Right lobe of liver (tissue), 6 donors: ENCODE data around the gene SLC17A8. TPM values are rescaled to one million over a fixed set of nuclear protein-coding genes. Genes with fewer than 3 reads are reported as not detected.
A peak's percentile ranks its signal among the peaks of the same experiment; 100 is the strongest.
"Not testable (repeated sequence)": the region's sequence is repeated elsewhere in the genome, so short reads cannot be mapped to it uniquely, and the experiment has no call there.

Source experiments
- ATAC-seq, 4 donors: fragments of 200-7000 bp; cut with Tn5 transposase; one replicate each; pipeline ENCODE4 v1.9.1; 2020; ENCODE audit warnings: mild to moderate bottlenecking in 4 of 4, moderate library complexity in 4 of 4
- DNase-seq, 3 donors: peaks; one replicate each; pipeline ENCODE4 v3.0.0-alpha.2; 2020
- H3K27ac ChIP-seq, 3 donors: fragments of 200-600 bp; one replicate each; pipeline ENCODE4 v1.8.0; 2022
- H3K27me3 ChIP-seq, 2 donors: fragments of 200-600 bp; one replicate each; pipeline ENCODE4 v1.8.0; 2022
- H3K36me3 ChIP-seq, 4 donors: fragments of 200-600 bp; sonication (generic) in 1 of 4; one replicate each; pipeline versions ENCODE4 v1.5.1 to v1.8.0; 2017 to 2022; ENCODE audit warnings: control low read depth in 1 of 4
- H3K4me1 ChIP-seq, 4 donors: fragments of 200-600 bp; sonication (generic) in 1 of 4; one replicate each; pipeline versions ENCODE4 v1.5.1 to v1.8.0; 2017 to 2022; ENCODE audit warnings: control low read depth in 1 of 4
- H3K4me3 ChIP-seq, 3 donors: fragments of 200-600 bp; one replicate each; pipeline ENCODE4 v1.8.0; 2022
- H3K9me3 ChIP-seq, 4 donors: fragments of 200-600 bp; sonication (generic) in 1 of 4; one replicate each; pipeline versions ENCODE4 v1.5.1 to v1.8.0; 2017 to 2022; ENCODE audit warnings: control low read depth in 1 of 4
- CTCF ChIP-seq, 4 donors: fragments of 200-600 bp in 3 of 4; fragments of 450-650 bp in 1 of 4; IDR thresholded peaks; one replicate each; pipeline versions ENCODE4 v1.5.1 to v1.8.0; 2016 to 2022; ENCODE audit warnings: antibody characterized with exemption in 4 of 4, mild to moderate bottlenecking in 2 of 4
- POLR2A ChIP-seq: fragments of 450-650 bp; IDR thresholded peaks from one replicate; pipeline ENCODE4 v1.6.1; 2017; ENCODE audit warnings: antibody characterized with exemption, mild to moderate bottlenecking
- WGBS: methylation state at CpG from one replicate; pipeline ENCODE4 v1.1.6; 2018; ENCODE audit warnings: low coverage, low lambda C conversion rate; ENCODE audit not compliant: insufficient coverage; ENCODE audit errors: missing lambda C conversion rate; 5-methylcytosine and 5-hydroxymethylcytosine counted together
- intact Hi-C, 2 donors: fragments of 100-400 bp; cut with DNase I; formaldehyde crosslinking; loops; one replicate each; pipeline versions ENCODE4 v1.11.2 to v1.14.1; 2022
- total RNA-seq, 6 experiments: library from RNA; depleted of rRNA in 2 of 6; stranded (reverse); fragments of >200 nt in 2 of 6; fragmentation: NEBNext Ultra II Directional in 3 of 6; extraction: Animal tissue kit (Norgen Biotek cat#: 25700) in 3 of 6; gene quantifications; one replicate each; pipeline versions ENCODE4 v1.1.0 to v1.2.4, GENCODE V29; 2016 to 2023
- donor health status: DM: no; HTN: yes; CAD: no.
- donor health status: DM: no; HTN: no; CAD: no.
- donor health status: DM: no; HTN: no; CAD: no.
- donor health status: DM: no; HTN: yes; CAD: no.
- donor health status: DM: no; HTN: yes; CAD: no.

SLC17A8 gene
- total RNA-seq, 6 experiments from 2014 or later: 0.06 to 0.51 (median 0.23) TPM

GRCh38 chr12:100337727-100338126 is 19.1 kb upstream of the SLC17A8 start:
- H3K27ac ChIP-seq: peak overlapping the region in 2 of 3 donors; percentile 47 to 54
- H3K9me3 ChIP-seq: no peaks in the 10 kb centered on the region
- no peak overlapping the region for H3K4me3 ChIP-seq
- peak; percentile 96 to 99 (median 98) for ATAC-seq
- peaks cover 0 to 16% (median 4%) of the 10 kb centered on the region in 4 donors for H3K36me3 ChIP-seq
- peak in 1 of 3 donors; percentile 70 for DNase-seq
- no peak for TF ChIP-seq CTCF (IDR thresholded peaks at IDR 0.05)
- no peak for TF ChIP-seq POLR2A
- peaks cover 0 to 17% (median 0%) of the 10 kb centered on the region in 4 donors for H3K4me1 ChIP-seq
- H3K27me3 ChIP-seq: no peaks in the 10 kb centered on the region
- intact Hi-C loops: no loop called here

GRCh38 chr12:100339071-100339470 is 17.8 kb upstream of the SLC17A8 start:
- Histone ChIP-seq H3K36me3 (peaks cover 0 to 8% (median 4%) of the 10 kb centered on the region in 4 donors), H3K4me1 (peaks cover 0 to 17% (median 0%) of the 10 kb centered on the region in 4 donors), H3K9me3 (no peaks in the 10 kb centered on the region), H3K4me3 (no peak overlapping the region), H3K27ac (no peak overlapping the region), H3K27me3 (no peaks in the 10 kb centered on the region)
- intact Hi-C loops: no loop called here
- ATAC-seq (no peak), DNase-seq (no peak)
- TF ChIP-seq CTCF (IDR thresholded peaks at IDR 0.05) (no peak), POLR2A (no peak)

GRCh38 chr12:100342897-100343296 is 14.0 kb upstream of the SLC17A8 start:
- intact Hi-C loops, H3K4me3 ChIP-seq, H3K9me3 ChIP-seq, H3K36me3 ChIP-seq, H3K27ac ChIP-seq, DNase-seq, H3K4me1 ChIP-seq, ATAC-seq, H3K27me3 ChIP-seq: not testable (repeated sequence)
- WGBS: 94% methylated on average over 2 of the region's 2 CpGs

GRCh38 chr12:100344351-100344750 is 12.5 kb upstream of the SLC17A8 start:
- H3K4me3 ChIP-seq, DNase-seq, H3K36me3 ChIP-seq, ATAC-seq, H3K4me1 ChIP-seq, intact Hi-C loops, H3K9me3 ChIP-seq, H3K27me3 ChIP-seq, H3K27ac ChIP-seq: not testable (repeated sequence)
- WGBS: 83% methylated on average over 14 of the region's 18 CpGs

GRCh38 chr12:100345020-100345767 is 11.7 kb upstream of the SLC17A8 start:
- Histone ChIP-seq H3K36me3 (no peaks in the 10 kb centered on the region), H3K4me1 (no peaks in the 10 kb centered on the region), H3K9me3 (no peaks in the 10 kb centered on the region), H3K27ac (no peak overlapping the region), H3K27me3 (no peaks in the 10 kb centered on the region), H3K4me3 (no peak overlapping the region)
- intact Hi-C loops: no loop called here
- DNase-seq (no peak), ATAC-seq (peak in 1 of 4 donors; percentile 31)
- TF ChIP-seq CTCF (IDR thresholded peaks at IDR 0.05) (no peak), POLR2A (no peak)
- WGBS: 60% methylated on average over 1 of the region's 1 CpG

GRCh38 chr12:100346660-100347059 is 10.2 kb upstream of the SLC17A8 start:
- TF ChIP-seq POLR2A: no peak
- no peak for TF ChIP-seq CTCF (IDR thresholded peaks at IDR 0.05)
- intact Hi-C loops: no loop called here
- Histone ChIP-seq H3K4me1 (no peaks in the 10 kb centered on the region), H3K27ac (no peak overlapping the region), H3K27me3 (no peaks in the 10 kb centered on the region), H3K4me3 (no peak overlapping the region), H3K36me3 (no peaks in the 10 kb centered on the region), H3K9me3 (no peaks in the 10 kb centered on the region)
- ATAC-seq (no peak), DNase-seq (no peak)
- 94% methylated on average over 3 of the region's 3 CpGs for WGBS
